Uterus (tissue), 2 donors: ENCODE data around the gene NAA38.
"Not testable (repeated sequence)": the region's sequence is repeated elsewhere in the genome, so short reads cannot be mapped to it uniquely, and the experiment has no call there.

Experiments used
- CTCF ChIP-seq, 4 experiments: fragments of 200-600 bp in 2 of 4; fragments of 450-650 bp in 2 of 4; sonication (generic) in 2 of 4; IDR thresholded peaks; one replicate each; pipeline ENCODE4 v1.5.1; 2016 to 2019; ENCODE audit warnings: antibody characterized with exemption in 4 of 4, mild to moderate bottlenecking in 2 of 4, moderate library complexity in 1 of 4
- POLR2A ChIP-seq, 2 donors: fragments of 450-650 bp; IDR thresholded peaks; one replicate each; pipeline ENCODE4 v1.6.1; 2016; ENCODE audit warnings: antibody characterized with exemption in 2 of 2, mild to moderate bottlenecking in 1 of 2, moderate library complexity in 1 of 2

- not testable (repeated sequence) for TF ChIP-seq POLR2A, CTCF (IDR thresholded peaks at IDR 0.05)
Observed at GRCh38 chr17:7809791-7810343, 47.5 kb downstream of the NAA38 start.
